Suprapubic skin (tissue), 3 donors: ENCODE data around the gene TRPM1.

Source experiments
- POLR2AphosphoS5 ChIP-seq, 3 donors: sonication (generic); formaldehyde crosslinking; IDR thresholded peaks; one replicate each; pipeline ENCODE4 v1.6.1; 2017; ENCODE audit warnings: antibody characterized with exemption in 3 of 3
- TF ChIP-seq, protein P1 (sequence below), 2 donors: fragments of 200-600 bp in 1 of 2; fragments of 450-650 bp in 1 of 2; sonication (generic) in 1 of 2; IDR thresholded peaks; one replicate each; pipeline ENCODE4 v1.5.1; 2016 to 2019; ENCODE audit warnings: antibody characterized with exemption in 2 of 2, mild to moderate bottlenecking in 1 of 2, moderate library complexity in 1 of 2

DNA sequence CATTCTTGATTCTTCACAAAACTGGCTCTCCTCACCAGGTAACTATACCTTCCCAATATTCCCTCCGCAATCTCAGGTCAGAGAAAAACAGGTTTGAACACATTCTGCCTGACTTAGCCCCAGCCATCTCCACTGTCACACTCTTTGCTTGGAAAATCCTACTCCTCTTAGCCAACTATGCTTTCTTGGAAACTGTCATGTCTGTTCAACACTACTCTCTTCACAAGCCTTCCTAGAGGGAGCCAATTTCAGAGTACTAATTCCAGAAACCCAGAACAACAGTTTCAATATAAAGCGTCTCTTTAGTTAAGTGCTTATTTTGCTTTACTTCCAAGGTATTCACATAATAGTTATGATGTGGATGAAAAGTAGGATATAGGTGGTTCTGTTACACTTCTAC is 131.8 kb downstream of the TRPM1 start:
- TF ChIP-seq, protein P1, sequence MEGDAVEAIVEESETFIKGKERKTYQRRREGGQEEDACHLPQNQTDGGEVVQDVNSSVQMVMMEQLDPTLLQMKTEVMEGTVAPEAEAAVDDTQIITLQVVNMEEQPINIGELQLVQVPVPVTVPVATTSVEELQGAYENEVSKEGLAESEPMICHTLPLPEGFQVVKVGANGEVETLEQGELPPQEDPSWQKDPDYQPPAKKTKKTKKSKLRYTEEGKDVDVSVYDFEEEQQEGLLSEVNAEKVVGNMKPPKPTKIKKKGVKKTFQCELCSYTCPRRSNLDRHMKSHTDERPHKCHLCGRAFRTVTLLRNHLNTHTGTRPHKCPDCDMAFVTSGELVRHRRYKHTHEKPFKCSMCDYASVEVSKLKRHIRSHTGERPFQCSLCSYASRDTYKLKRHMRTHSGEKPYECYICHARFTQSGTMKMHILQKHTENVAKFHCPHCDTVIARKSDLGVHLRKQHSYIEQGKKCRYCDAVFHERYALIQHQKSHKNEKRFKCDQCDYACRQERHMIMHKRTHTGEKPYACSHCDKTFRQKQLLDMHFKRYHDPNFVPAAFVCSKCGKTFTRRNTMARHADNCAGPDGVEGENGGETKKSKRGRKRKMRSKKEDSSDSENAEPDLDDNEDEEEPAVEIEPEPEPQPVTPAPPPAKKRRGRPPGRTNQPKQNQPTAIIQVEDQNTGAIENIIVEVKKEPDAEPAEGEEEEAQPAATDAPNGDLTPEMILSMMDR (IDR thresholded peaks at IDR 0.05) = no peak
- TF ChIP-seq POLR2AphosphoS5 (IDR thresholded peaks at IDR 0.05) = no peak
